GM18520 (cell line): ENCODE measurements around the gene NOP9.

Experiments
- ATAC-seq: cut with Tn5 transposase; IDR thresholded peaks from one replicate; pipeline ENCODE4 v1.9.1; 2021; ENCODE audit not compliant: unreplicated experiment

Gene NOP9

DNA sequence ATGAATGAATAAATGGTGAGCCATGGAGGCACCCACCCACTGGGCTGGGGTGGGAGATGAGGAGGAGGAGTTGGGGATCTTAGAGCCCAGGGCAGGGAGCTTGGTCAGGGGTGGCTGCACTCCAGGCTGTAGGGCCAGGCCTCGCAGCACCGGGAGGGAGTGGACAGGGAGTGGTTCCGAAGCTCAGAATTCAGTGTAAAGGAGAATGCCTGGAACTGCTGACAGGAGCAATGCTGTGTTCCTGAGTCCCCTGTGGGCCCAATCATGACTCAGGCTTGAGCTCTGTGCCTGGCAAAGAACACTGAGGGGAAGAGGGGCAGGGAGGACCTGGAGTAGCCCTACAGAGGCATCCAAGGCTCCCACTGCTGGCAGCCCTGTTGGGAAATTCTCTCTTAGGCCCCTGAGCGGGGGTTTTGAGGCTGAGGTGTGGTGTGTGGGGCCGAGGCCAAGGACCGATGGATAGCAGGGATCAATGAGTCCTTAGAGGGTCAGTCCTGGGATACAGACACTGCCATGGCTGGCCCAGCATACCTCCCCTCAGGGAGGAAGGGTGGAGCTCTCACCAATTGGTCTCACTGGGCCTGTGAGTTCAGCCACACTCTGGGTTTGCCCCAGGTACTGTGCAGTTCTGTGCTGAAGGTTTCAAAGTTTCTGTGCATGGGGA is 18.7 kb upstream of the NOP9 start:
- no peak for ATAC-seq

DNA sequence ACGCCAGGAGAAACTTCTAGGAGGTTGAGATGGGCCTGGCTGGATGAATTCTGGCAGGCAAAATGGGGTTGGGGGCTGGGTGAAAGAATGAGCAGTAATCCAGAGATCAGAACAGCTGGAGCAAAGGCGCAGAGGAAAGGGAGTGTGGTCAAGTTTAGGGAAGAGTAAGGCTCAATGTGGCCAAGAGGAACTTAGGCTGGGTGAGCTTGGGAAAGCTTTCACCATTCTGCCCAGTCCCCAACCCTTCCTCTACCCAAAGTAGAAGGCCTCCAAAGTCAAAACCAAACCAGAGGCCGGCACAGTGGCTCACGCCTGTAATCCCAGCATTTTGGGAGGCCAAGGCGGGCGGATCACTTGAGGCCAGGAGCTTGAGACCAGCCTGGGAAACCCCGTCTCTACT is 18.0 kb upstream of the NOP9 start:
- no peak for ATAC-seq

DNA sequence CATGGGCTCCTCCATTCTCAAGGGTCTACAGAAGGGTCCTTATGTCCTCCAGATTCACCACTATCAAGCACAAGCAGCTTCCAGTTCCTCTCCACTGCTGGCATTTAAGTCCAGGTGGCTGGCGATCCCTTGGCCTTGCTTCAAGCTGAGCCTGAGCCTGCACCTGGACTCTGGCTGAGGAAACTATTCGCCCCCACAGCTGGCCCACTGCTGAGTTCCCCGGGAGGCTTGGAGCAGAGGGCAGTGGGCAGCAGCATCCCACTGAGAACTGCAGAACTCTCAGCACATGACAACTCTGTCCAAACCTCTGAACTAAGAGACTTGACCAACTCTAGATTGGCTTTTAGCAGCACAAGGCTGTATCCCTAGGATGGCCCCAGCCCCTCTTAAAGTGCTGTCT is 16.9 kb upstream of the NOP9 start:
- no peak for ATAC-seq

DNA sequence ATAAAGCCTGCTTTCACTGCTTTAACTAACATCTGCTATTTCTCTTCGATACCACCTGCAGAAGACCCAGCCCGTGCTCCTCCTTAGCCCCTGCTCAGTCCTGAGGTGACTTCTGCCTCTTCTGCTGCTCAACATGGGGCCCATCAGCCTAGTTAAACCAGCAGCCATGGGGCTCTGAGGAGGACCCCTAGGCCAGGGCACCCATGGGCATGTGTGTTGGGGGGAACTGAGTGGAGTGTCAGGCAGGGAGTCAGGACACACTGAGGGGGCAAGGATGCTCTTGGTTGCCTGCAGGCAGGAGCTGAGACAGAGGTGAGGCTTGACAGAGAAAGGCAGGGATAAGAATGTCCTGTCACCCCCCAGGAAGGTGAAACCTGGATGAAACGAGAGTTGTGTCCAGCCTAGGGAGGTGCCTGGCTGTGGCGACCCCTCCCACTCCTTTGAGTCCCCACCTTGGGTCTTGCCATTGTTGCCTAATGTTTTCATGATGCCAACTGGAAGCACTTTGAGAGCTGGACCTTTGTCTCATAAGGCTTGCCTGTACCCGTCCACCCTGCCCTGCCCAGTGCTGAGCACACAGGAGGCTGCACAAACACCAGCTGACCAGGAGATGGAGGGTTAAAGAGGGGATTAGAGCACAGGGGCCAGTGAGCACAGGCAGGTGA is 15.7 kb upstream of the NOP9 start:
- no peak for ATAC-seq

DNA sequence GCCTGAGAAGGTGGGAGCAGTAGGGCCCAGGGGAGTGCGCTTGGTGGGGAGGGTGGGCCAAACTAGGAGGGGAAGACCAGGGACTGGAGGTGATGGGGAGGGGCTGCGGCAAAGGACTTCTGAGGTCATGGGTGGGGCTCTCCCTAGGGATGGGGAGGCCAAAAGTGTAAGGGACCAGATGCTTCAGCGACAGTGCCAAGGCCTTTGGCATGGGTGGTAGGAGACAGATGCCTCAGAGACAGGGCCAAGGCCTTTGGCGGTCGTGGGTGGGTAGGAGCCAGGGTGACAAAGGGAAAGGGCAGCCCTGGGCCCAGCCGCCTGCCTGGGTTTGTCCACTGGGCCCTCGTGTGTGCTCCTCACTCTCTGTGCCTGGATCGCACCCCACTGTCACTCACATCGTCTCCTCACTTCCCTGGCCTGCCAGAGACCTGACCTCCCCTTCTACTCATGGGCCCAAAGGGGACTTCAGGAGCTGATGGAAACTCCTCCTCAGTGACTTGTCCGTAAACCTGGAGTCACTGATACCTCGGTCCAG is 15.1 kb upstream of the NOP9 start:
- ATAC-seq = no peak

DNA sequence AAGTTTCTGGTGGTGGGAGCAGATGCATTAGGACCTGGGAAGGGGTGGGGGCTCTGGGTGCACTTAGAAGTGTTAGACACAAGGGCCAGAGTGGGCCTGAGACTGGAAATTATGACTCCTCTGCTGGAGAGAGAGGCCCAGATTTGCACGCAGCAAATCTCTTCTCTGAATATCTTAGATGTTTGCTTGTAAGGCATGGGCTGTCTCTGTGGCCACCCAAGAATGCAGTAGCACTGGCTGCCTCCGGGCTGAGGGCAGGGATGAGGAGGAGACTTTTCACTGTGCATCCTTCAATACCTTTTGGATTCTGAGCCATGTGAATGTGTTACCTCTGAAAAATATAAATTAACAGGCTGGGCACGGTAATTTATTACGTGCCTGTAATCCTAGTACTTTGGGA is 14.3 kb upstream of the NOP9 start:
- ATAC-seq = no peak

GRCh38 chr14:24286996-24287395 is 12.7 kb upstream of the NOP9 start:
- ATAC-seq = no peak

- ATAC-seq = peak; percentile 82
Measured at GRCh38 chr14:24289649-24290280, 9.9 kb upstream of the NOP9 start.

- ATAC-seq = no peak
Measured at GRCh38 chr14:24290746-24291145, 8.9 kb upstream of the NOP9 start.

DNA sequence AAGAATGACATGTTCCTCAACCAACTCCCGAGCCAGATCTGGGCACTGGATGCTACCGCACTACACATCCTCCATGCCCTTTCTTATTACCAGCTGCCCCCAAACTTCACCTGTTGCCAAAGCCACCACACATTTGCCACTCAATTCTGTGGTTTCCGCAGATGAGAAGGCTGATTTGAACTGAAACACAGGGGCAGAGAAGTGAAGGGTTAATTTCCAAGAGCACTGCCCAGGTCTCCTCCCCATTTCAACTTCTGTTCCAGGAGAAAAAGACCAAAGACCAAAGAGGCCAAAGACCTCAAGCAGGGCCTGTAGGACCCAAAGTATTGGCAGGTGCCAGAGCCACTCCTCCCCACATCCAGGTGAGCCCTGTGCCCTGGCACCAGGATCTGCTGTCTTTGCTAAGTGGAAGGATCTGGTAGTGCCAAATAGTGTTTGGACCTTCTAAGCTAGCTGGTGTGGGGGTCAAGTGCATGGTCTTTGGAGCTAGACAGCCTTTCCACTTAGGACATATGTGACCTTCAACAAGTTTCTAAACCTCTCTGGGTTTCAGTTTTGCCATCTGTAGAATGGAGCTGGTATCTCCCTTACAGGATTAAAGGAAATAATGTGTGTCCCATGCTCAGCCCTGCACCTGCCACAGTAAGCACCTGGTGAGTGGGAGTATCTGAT is 8.1 kb upstream of the NOP9 start:
- no peak for ATAC-seq

DNA sequence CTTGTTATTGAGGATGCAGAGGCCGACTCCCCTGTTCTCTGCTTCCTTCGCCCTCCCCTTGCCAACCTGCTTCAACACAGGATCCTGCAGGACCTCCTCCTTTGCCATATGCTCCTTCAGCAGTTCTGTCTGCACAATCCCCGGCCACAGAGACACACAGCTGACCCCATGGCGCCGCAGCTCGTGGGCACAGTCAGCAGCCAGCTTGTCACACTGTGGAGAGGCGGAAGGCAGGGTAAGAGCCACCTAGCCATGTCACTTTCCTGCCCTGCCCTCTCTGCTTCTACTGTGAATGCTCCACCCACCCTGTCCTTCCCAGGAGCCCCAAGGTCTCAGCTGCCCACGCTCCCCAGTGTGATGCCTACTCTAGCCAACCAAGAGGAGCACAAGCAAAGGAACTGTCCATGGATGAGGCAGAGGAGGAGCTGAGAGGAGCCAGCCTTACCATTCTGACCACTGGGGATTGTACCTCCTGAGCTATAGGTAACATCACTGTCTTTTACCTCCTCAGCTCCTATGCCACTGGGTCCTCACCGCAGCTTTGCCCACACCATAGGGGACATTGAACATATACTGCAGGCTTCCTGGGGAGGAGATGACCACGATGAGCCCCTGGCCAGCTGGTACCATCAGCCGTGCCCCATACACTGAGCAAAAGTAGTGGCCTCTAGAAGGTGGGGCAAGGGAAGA is 7.4 kb upstream of the NOP9 start:
- no peak for ATAC-seq

DNA sequence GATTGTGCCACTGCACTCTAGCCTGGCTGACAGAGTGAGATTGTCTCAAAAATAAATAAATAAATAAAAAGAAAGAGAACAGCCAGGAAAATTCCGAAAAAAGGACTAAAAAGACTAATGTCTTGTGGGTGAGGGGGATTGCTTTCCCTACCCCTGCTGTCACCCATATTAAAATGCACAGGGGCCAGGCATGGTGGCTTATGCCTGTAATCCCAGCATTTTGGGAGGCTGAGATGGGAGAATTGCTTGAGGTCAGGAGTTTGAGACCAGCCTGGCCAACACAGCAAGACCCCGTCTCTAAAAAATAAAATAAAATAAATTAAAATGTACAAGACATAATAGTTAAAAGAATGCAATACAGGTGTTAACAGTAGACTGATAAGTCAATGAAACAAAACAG is 6.1 kb upstream of the NOP9 start:
- no peak for ATAC-seq

- ATAC-seq = peak; percentile 63
Measured at GRCh38 chr14:24296341-24297157, 3.1 kb upstream of the NOP9 start.

GRCh38 chr14:24297190-24297964 is 2.3 kb upstream of the NOP9 start:
- ATAC-seq = no peak

DNA sequence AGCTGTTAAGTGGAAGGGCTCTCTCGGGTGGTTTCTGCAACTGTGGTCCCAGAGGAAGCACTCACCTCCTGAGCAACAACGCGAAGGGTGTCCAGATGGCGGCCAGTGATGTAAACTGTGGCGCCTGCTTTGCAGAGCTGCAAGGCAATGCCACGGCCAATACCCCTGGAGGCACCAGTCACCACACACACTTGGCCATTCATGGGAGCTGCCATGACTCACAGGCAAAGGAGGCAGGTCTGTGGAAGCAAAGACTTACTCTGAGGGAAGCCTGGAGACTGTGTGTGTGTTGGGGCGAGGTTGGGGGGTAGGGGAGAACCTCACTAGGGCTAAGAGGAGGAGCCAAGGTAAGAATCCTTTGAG is 777 bp upstream of the NOP9 start:
- no peak for ATAC-seq

DNA sequence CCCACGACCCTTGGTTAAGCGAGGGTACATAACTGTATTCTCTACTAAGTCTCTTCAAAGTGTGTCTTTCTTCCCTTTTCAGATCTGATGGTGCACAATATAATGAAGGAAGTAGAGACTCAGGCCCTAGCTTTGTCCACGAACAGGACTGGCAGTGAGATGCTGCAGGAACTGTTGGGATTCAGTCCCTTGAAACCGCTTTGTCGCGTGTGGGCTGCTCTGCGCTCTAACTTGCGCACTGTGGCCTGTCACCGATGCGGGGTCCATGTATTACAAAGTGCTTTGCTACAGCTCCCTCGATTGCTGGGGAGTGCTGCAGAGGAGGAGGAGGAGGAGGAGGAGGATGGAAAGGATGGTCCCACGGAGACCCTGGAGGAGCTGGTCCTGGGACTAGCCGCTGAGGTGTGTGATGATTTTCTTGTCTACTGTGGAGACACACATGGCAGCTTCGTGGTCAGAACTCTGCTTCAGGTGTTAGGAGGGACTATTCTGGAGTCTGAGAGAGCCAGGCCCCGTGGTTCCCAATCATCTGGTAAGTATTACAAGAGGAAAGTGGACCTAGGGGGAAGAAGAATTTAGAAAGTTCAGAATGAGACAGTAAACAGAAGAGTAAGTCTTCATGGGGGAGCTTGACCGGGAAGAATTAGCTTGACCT is 803 bp downstream of the NOP9 start:
- no peak for ATAC-seq

GRCh38 chr14:24304019-24304387 is 4.4 kb downstream of the NOP9 start:
- no peak for ATAC-seq

GRCh38 chr14:24307156-24307574 is 7.5 kb downstream of the NOP9 start:
- ATAC-seq = no peak
